NB4 (cell line): ENCODE data around the gene TDRD15.

Experiments used
- MYC ChIP-seq: IDR thresholded peaks from 2 replicates; pipeline ENCODE4 v1.6.1; 2011; ENCODE audit warnings: low read depth, low read length
- POLR2A ChIP-seq: IDR thresholded peaks from 2 replicates; pipeline ENCODE4 v1.6.1; 2011; ENCODE audit warnings: mild to moderate bottlenecking; ENCODE audit not compliant: insufficient read length; ENCODE audit errors: extremely low read depth
- TF ChIP-seq, protein P1 (sequence below): IDR thresholded peaks from one replicate; pipeline ENCODE4 v1.5.1; 2012; ENCODE audit warnings: low read depth, low read length

DNA sequence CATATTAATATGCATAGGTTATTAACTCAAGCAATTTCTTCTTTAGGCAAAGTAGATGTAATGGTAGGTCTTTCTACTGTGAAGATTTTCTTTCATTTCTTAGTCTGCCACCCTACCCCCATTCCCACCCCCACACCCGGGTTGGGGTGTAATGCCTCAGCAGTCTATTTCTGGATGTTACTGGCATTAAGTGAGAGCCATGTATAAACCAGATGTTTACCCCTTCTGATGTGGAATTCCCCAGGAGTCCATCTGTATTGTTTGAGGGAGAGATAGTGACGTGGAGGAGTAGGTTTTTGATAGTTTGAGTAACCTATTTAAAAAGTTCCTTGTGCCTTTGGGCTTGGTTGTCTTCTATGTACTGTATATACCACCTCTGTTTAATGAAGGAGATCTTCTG lies 11.8 kb downstream of the TDRD15 start:
- TF ChIP-seq, protein P1, sequence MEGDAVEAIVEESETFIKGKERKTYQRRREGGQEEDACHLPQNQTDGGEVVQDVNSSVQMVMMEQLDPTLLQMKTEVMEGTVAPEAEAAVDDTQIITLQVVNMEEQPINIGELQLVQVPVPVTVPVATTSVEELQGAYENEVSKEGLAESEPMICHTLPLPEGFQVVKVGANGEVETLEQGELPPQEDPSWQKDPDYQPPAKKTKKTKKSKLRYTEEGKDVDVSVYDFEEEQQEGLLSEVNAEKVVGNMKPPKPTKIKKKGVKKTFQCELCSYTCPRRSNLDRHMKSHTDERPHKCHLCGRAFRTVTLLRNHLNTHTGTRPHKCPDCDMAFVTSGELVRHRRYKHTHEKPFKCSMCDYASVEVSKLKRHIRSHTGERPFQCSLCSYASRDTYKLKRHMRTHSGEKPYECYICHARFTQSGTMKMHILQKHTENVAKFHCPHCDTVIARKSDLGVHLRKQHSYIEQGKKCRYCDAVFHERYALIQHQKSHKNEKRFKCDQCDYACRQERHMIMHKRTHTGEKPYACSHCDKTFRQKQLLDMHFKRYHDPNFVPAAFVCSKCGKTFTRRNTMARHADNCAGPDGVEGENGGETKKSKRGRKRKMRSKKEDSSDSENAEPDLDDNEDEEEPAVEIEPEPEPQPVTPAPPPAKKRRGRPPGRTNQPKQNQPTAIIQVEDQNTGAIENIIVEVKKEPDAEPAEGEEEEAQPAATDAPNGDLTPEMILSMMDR = no peak
- TF ChIP-seq MYC (no peak), POLR2A (no peak)
